Natural killer cell (primary cell): ENCODE measurements around the gene SPIRE1. TPM values are rescaled to one million over a fixed set of nuclear protein-coding genes. Genes with fewer than 3 reads are reported as not detected.

ENCODE experiments used
- ATAC-seq, 3 donors: fragments of 150-1000 bp in 2 of 3; fragments of 200-7000 bp in 1 of 3; cut with Tn5 transposase; 1 replicate in 1 of 3; 2 replicates in 2 of 3; pipeline ENCODE4 v1.10.0; 2021; ENCODE audit warnings: mild to moderate bottlenecking in 2 of 3, moderate library complexity in 2 of 3
- DNase-seq, 2 donors: peaks; one replicate each; pipeline versions ENCODE4 v3.0.0 to v3.0.0-alpha.2; 2013 to 2021; ENCODE audit warnings: mixed read lengths in 1 of 2
- H3K27ac ChIP-seq: one replicate; pipeline ENCODE4 v1.5.1; 2013; ENCODE audit warnings: mild to moderate bottlenecking, low read length
- H3K27me3 ChIP-seq: one replicate; pipeline ENCODE4 v1.6.1; 2013; ENCODE audit warnings: low read length; ENCODE audit not compliant: control insufficient read depth, insufficient read depth
- H3K36me3 ChIP-seq: one replicate; pipeline ENCODE4 v1.6.1; 2013; ENCODE audit warnings: low read length; ENCODE audit not compliant: control insufficient read depth, insufficient read depth
- H3K4me1 ChIP-seq: one replicate; pipeline ENCODE4 v1.6.1; 2013; ENCODE audit warnings: low read length; ENCODE audit not compliant: control insufficient read depth, insufficient read depth
- H3K4me3 ChIP-seq: one replicate; pipeline ENCODE4 v1.5.1; 2013; ENCODE audit warnings: low read length
- H3K9me3 ChIP-seq: one replicate; pipeline ENCODE4 v1.6.1; 2013; ENCODE audit warnings: low read length; ENCODE audit not compliant: control insufficient read depth, insufficient read depth
- H3K27ac Mint-ChIP-seq, 2 donors: one replicate each; pipeline ENCODE4 v1.8.0; 2022; ENCODE audit warnings: mild to moderate bottlenecking in 2 of 2, mixed read lengths in 2 of 2, moderate library complexity in 1 of 2
- H3K27me3 Mint-ChIP-seq, 2 donors: one replicate each; pipeline ENCODE4 v1.8.0; 2022; ENCODE audit warnings: low read depth in 2 of 2, mixed read lengths in 2 of 2
- H3K36me3 Mint-ChIP-seq: one replicate; pipeline ENCODE4 v1.8.0; 2022; ENCODE audit warnings: mixed read lengths
- H3K4me1 Mint-ChIP-seq, 2 donors: one replicate each; pipeline ENCODE4 v1.8.0; 2022; ENCODE audit warnings: mixed read lengths in 2 of 2
- H3K4me3 Mint-ChIP-seq: one replicate; pipeline ENCODE4 v1.8.0; 2022; ENCODE audit warnings: mild to moderate bottlenecking, moderate library complexity, mixed read lengths
- H3K9me3 Mint-ChIP-seq, 2 donors: one replicate each; pipeline ENCODE4 v1.8.0; 2022; ENCODE audit warnings: mixed read lengths in 2 of 2
- CTCF ChIP-seq: fragments of 200-600 bp; IDR thresholded peaks from one replicate; pipeline ENCODE4 v1.8.0; 2022; ENCODE audit warnings: antibody characterized with exemption
- WGBS: methylation state at CpG from one replicate; pipeline ENCODE4 v1.1.7; 2013; ENCODE audit warnings: missing lambda C conversion rate; ENCODE audit not compliant: insufficient coverage; 5-methylcytosine and 5-hydroxymethylcytosine counted together
- intact Hi-C: fragments of 100-400 bp; cut with micrococcal nuclease; formaldehyde crosslinking; loops from one replicate; pipeline ENCODE4 v1.14.2; 2022
- total RNA-seq, 4 donors: library from RNA; stranded (reverse); fragments of 120-200 nt in 1 of 4; gene quantifications; one replicate each; pipeline versions ENCODE4 v1.2.3 to v1.2.4, GENCODE V29; 2013 to 2022

Gene SPIRE1
- total RNA-seq, 3 donors from 2014 or later (not counting 1 experiment from before 2014, with no cell fraction given): 4.8 to 6.7 (median 5.4) TPM

GRCh38 chr18:12639990-12640880, 17.7 kb downstream of the SPIRE1 start:
- no peak overlapping the region for H3K27ac ChIP-seq
- peaks cover 0 to 10% of the 10 kb centered on the region in 2 donors for H3K27me3 Mint-ChIP-seq
- no peak overlapping the region for H3K27ac Mint-ChIP-seq
- H3K36me3 ChIP-seq: no peaks in the 10 kb centered on the region
- H3K4me3 Mint-ChIP-seq: no peak overlapping the region
- 80% methylated on average over 5 of the region's 5 CpGs for WGBS
- TF ChIP-seq CTCF: no peak
- intact Hi-C loops: no loop called here
- no peaks in the 10 kb centered on the region for H3K36me3 Mint-ChIP-seq
- H3K27me3 ChIP-seq: no peaks in the 10 kb centered on the region
- no peaks in the 10 kb centered on the region for H3K9me3 ChIP-seq
- H3K9me3 Mint-ChIP-seq: no peaks in the 10 kb centered on the region
- no peak overlapping the region for H3K4me3 ChIP-seq
- DNase-seq (no peak), ATAC-seq (no peak)
- no peaks in the 10 kb centered on the region for H3K4me1 ChIP-seq
- peaks cover 0 to 5% of the 10 kb centered on the region in 2 donors for H3K4me1 Mint-ChIP-seq

DNA sequence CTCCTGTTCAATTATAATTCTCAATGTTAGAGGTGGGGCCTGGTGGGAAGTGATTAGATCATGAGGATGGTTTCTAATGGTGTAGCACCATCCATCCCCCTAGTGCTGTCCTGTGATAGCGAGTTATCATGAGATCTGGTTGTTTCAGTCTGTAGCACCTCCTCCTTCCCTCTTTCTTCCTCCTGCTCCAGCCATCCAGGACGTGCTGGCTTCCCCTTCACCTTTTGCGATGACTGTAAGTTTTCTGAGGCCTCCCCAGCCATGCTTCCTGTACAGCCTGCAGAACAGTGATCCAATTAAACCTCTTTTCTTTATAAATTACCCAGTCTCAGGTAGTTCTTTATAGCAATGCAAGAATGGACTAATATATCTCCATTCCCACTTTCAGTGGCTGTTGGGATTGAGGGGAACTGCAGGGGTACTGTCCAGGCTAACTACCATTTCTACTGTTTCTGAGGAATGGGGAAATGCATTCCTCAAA, 19.2 kb downstream of the SPIRE1 start:
- whole genome bisulfite sequencing: 80% methylated on average over 3 of the region's 3 CpGs

GRCh38 chr18:12637901-12638643, 19.8 kb downstream of the SPIRE1 start:
- 100% methylated on average over 3 of the region's 4 CpGs for WGBS
- Mint-ChIP-seq H3K4me3 (no peak overlapping the region), H3K9me3 (no peaks in the 10 kb centered on the region), H3K27me3 (peaks cover 0 to 10% of the 10 kb centered on the region in 2 donors), H3K27ac (no peak overlapping the region), H3K4me1 (peaks cover 0 to 5% of the 10 kb centered on the region in 2 donors), H3K36me3 (no peaks in the 10 kb centered on the region)
- intact Hi-C loops: no loop called here
- Histone ChIP-seq H3K4me1 (no peaks in the 10 kb centered on the region), H3K4me3 (no peak overlapping the region), H3K9me3 (no peaks in the 10 kb centered on the region), H3K36me3 (no peaks in the 10 kb centered on the region), H3K27me3 (no peaks in the 10 kb centered on the region), H3K27ac (no peak overlapping the region)
- TF ChIP-seq CTCF: no peak
- DNase-seq: no peak
- ATAC-seq: no peak

More for the DNA sequence above, 19.2 kb downstream of the SPIRE1 start:
- Mint-ChIP-seq H3K27me3 (peaks cover 0 to 10% of the 10 kb centered on the region in 2 donors), H3K4me3 (no peak overlapping the region), H3K36me3 (no peaks in the 10 kb centered on the region), H3K4me1 (peaks cover 0 to 5% of the 10 kb centered on the region in 2 donors), H3K9me3 (no peaks in the 10 kb centered on the region), H3K27ac (no peak overlapping the region)
- H3K36me3 ChIP-seq: no peaks in the 10 kb centered on the region
- H3K27me3 ChIP-seq: no peaks in the 10 kb centered on the region
- intact Hi-C loops: no loop called here
- ATAC-seq (no peak), DNase-seq (no peak)
- no peak overlapping the region for H3K27ac ChIP-seq
- no peaks in the 10 kb centered on the region for H3K4me1 ChIP-seq
- H3K9me3 ChIP-seq: no peaks in the 10 kb centered on the region
- no peak for TF ChIP-seq CTCF
- no peak overlapping the region for H3K4me3 ChIP-seq
